Astrocyte (in vitro differentiated cells and primary cell): Measurements from ENCODE around the gene KRT84.

Experiments used
- CTCF ChIP-seq: IDR thresholded peaks from 2 replicates; pipeline ENCODE4 v1.5.1; 2011; ENCODE audit warnings: low read depth, mild to moderate bottlenecking, inconsistent platforms, low read length, moderate library complexity; ENCODE audit not compliant: insufficient read depth
- EZH2 ChIP-seq: IDR thresholded peaks from 2 replicates; pipeline ENCODE4 v1.6.1; 2012; ENCODE audit warnings: mild to moderate bottlenecking, low read length, inconsistent platforms; ENCODE audit not compliant: insufficient read depth

- no peak for TF ChIP-seq CTCF
- TF ChIP-seq EZH2 = no peak
Measured at GRCh38 chr12:52337054-52337453, 48.4 kb downstream of the KRT84 start.
